Measurements from ENCODE around the gene SMPD4.
"Not testable (repeated sequence)": the region's sequence is repeated elsewhere in the genome, so short reads cannot be mapped to it uniquely, and the experiment has no call there.

The SMPD4 gene, protein sequence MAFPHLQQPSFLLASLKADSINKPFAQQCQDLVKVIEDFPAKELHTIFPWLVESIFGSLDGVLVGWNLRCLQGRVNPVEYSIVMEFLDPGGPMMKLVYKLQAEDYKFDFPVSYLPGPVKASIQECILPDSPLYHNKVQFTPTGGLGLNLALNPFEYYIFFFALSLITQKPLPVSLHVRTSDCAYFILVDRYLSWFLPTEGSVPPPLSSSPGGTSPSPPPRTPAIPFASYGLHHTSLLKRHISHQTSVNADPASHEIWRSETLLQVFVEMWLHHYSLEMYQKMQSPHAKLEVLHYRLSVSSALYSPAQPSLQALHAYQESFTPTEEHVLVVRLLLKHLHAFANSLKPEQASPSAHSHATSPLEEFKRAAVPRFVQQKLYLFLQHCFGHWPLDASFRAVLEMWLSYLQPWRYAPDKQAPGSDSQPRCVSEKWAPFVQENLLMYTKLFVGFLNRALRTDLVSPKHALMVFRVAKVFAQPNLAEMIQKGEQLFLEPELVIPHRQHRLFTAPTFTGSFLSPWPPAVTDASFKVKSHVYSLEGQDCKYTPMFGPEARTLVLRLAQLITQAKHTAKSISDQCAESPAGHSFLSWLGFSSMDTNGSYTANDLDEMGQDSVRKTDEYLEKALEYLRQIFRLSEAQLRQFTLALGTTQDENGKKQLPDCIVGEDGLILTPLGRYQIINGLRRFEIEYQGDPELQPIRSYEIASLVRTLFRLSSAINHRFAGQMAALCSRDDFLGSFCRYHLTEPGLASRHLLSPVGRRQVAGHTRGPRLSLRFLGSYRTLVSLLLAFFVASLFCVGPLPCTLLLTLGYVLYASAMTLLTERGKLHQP

GRCh38 chr2:130181325-130181879 lies at the start of gene SMPD4:
Gene SMPD4 (minus strand): TSS chr2:130181602. CDS start chr2:130176592, 5,010 bp downstream.
- TF ChIP-seq, protein P1, sequence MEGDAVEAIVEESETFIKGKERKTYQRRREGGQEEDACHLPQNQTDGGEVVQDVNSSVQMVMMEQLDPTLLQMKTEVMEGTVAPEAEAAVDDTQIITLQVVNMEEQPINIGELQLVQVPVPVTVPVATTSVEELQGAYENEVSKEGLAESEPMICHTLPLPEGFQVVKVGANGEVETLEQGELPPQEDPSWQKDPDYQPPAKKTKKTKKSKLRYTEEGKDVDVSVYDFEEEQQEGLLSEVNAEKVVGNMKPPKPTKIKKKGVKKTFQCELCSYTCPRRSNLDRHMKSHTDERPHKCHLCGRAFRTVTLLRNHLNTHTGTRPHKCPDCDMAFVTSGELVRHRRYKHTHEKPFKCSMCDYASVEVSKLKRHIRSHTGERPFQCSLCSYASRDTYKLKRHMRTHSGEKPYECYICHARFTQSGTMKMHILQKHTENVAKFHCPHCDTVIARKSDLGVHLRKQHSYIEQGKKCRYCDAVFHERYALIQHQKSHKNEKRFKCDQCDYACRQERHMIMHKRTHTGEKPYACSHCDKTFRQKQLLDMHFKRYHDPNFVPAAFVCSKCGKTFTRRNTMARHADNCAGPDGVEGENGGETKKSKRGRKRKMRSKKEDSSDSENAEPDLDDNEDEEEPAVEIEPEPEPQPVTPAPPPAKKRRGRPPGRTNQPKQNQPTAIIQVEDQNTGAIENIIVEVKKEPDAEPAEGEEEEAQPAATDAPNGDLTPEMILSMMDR (IDR thresholded peaks at IDR 0.05; ENCODE audit: low read length, missing control alignments) = no peak
- H3K4me3 ChIP-seq (replicated peaks; ENCODE audit: low read depth, low read length) = peak within 1 kb of the TSS; percentile 92
- DNase-seq (ENCODE audit: low read depth) = peak; percentile 97

DNA sequence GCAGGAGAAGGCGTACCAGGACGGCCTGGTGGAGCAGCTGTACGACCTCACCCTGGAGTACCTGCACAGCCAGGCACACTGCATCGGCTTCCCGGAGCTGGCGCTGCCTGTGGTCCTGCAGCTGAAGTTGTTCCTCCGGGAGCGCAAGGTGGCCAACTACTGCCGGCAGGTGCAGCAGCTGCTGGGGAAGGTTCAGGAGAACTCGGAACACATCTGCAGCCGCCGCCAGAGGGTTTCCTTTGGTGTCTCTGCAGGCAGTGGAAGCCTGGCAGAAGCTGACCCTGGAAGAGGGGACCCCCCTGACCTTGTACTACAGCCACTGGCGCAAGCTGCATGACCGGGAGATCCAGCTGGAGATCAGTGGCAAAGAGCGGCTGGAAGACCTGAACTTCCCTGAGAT lies 49.5 kb upstream of the SMPD4 start:
- H3K4me3 ChIP-seq (replicated peaks; ENCODE audit: low read depth, low read length); DNase-seq (ENCODE audit: low read depth): not testable (repeated sequence)

- DNase-seq (ENCODE audit: low read depth); H3K4me3 ChIP-seq (replicated peaks; ENCODE audit: low read depth, low read length): not testable (repeated sequence)
Observed at GRCh38 chr2:130230376-130230775, 49.0 kb upstream of the SMPD4 start.

DNA sequence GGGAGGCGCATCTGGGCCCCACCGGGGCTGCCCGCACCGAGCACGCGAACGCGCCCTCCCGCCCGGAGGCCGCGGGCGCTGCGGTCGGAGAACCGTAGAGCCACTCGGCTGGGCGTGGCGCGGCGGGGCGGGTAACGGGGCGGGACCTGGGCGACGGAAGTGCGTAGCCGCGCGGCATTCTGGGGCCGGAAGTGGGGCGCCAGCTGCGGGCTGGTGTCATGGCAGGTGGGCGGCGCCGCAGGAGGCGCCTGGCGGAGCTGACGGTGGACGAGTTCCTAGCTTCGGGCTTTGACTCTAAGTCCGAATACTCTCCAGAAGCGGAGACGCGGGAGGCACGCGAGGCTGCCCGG lies 47.7 kb upstream of the SMPD4 start:
- peak overlapping the region; percentile 30 for H3K4me3 ChIP-seq (replicated peaks; ENCODE audit: low read depth, low read length)
- peak; percentile 60 for DNase-seq (ENCODE audit: low read depth)

DNA sequence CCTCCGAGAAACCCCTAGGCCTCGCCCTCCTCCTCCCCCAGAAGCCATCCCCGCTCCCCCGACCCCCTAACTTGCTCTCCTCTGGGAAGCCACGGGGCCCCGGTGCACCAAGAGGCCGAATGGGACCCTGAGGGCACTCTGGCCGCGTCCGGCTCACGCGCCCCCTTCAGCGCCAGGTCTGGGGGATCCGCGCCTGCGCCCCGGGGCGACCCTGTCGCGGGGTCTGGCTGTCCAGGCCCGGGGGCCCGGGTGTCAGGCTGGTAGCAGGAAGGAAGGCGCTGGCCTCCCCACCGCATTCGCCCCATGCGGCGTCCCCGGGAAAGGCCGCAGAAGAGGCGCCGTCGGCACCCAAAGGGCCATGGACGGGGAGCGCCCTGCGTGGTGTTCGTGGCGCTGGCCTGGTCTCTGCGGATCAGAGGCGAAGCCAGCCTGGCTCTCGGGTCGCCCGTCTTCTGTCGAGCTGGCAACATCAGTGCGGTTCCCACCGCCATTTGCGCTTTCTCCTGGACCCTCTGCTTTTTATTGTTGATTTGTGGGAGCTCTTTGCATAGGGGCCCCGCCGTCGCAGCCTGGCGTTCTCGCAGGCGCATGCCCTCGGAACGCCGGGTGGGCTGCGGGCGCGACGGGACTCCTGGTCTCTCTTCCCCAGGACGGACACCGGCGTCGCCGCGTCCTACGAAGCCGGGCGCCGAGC lies 47.2 kb upstream of the SMPD4 start:
- not testable (repeated sequence) for DNase-seq (ENCODE audit: low read depth); H3K4me3 ChIP-seq (replicated peaks; ENCODE audit: low read depth, low read length)

DNA sequence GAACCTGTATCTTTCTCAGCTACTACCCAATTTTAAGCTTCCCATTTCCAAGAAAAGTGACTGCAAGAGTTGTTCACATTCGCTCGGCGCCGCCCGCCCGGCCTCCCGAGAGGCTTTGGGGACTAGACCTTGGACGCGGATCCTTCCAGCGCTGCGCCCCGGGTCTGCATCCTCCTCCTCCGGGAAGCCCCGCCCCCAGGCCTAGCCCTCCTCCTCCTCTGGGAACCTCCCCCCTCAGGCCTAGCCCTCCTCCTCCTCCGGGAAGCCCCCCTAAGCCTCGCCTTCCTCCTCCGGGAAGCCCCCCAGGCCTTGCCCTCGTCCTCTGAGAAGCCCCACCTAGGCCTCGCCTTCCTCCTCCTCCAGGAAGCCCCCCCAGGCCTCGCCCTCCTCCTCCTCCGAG lies 46.6 kb upstream of the SMPD4 start:
- H3K4me3 ChIP-seq (replicated peaks; ENCODE audit: low read depth, low read length); DNase-seq (ENCODE audit: low read depth): not testable (repeated sequence)

DNA sequence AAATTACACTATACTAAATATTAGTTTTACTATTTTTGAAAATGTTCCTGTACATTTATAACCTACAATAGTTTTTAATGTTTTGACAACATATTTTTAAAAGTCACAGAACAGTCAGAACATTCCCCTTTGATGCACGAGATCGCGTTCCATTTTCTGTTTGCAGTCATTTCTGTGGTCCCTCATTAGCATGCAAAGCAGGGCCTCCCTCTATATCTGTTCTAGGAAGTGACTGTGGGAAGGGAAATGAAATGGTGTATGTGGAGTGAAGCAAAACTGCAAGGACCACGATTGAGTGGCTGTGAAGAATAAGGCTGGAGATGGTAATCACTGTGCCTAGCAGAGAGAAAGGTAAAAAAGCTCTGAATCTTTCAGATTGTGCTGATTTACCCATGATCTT lies 41.1 kb upstream of the SMPD4 start:
- not testable (repeated sequence) for H3K4me3 ChIP-seq (replicated peaks; ENCODE audit: low read depth, low read length); DNase-seq (ENCODE audit: low read depth)

- not testable (repeated sequence) for DNase-seq (ENCODE audit: low read depth); H3K4me3 ChIP-seq (replicated peaks; ENCODE audit: low read depth, low read length)
Observed at GRCh38 chr2:130220505-130220904, 39.1 kb upstream of the SMPD4 start.

DNA sequence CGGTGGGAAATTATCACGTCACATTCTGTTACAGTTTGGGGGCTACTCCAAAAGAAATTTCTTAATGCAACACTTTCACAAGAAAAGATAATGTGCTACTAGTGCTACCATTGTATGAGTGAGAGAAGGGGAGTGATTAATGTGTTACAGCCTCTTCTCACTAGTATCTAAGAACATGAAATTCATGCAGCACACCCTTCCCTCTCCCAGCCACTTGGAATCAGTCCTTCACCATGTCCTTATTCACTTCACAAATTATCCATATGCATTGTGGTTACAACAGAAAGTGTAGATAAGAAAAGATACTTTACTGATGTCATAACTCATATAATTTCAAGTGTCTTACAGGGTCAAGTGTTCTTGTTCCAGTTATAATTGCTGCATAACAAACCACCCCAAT lies 37.7 kb upstream of the SMPD4 start:
- H3K4me3 ChIP-seq (replicated peaks; ENCODE audit: low read depth, low read length); DNase-seq (ENCODE audit: low read depth): not testable (repeated sequence)

GRCh38 chr2:130207051-130207450 lies 25.6 kb upstream of the SMPD4 start:
- not testable (repeated sequence) for DNase-seq (ENCODE audit: low read depth); H3K4me3 ChIP-seq (replicated peaks; ENCODE audit: low read depth, low read length)

DNA sequence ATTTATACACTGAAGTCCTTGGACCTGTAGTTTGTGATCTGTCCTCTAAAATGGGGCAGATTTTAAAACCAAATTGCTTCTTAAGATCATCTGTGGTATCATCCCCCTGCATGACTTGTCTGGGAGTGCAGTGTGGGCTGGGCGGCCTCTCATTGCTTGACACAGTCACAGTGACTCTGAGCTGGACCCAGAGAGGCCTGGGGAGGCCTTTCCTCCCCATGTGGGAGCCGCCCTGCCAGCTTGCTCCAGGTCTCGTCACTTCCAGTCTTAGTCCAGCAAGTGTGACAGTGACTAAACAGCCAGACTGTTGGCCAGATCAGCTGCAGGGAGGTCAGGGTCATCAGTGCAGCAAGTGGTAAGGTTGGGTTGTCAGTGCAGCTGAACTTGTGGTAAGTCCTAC lies 21.7 kb upstream of the SMPD4 start:
- DNase-seq (ENCODE audit: low read depth); H3K4me3 ChIP-seq (replicated peaks; ENCODE audit: low read depth, low read length): not testable (repeated sequence)

- not testable (repeated sequence) for DNase-seq (ENCODE audit: low read depth); H3K4me3 ChIP-seq (replicated peaks; ENCODE audit: low read depth, low read length)
Observed at GRCh38 chr2:130202518-130202917, 21.1 kb upstream of the SMPD4 start.
